VCaP (cell line): Measurements from ENCODE around the gene TIGD7.

Experiments
- H3K27ac ChIP-seq: fragments of 450-650 bp; 2 replicates; pipeline ENCODE4 v1.5.1; 2017
- TF ChIP-seq, protein P1 (sequence below): fragments of 450-650 bp; conservative IDR thresholded peaks from 2 replicates; pipeline ENCODE4 v1.5.1; 2017; ENCODE audit warnings: mild to moderate bottlenecking, moderate library complexity

Gene TIGD7

DNA sequence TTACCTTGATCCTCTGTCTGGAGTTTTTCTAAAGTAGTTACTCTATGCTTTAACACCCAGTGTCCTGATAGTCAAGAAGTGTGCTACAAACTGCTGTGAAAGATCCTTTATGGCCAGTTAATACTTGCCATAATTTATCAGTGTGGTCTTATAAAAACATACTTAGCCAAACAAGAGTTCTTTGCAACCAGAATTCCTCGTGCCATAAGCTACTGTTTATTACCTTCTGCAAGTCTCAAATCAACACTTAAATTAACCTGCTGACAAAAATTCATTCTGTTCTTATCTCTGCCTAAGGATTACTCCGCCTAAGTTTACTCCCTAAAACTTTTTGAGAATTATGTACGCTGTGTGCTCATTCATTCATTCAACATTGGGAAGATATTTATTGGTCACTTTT is 22.9 kb upstream of the TIGD7 start:
- TF ChIP-seq, protein P1, sequence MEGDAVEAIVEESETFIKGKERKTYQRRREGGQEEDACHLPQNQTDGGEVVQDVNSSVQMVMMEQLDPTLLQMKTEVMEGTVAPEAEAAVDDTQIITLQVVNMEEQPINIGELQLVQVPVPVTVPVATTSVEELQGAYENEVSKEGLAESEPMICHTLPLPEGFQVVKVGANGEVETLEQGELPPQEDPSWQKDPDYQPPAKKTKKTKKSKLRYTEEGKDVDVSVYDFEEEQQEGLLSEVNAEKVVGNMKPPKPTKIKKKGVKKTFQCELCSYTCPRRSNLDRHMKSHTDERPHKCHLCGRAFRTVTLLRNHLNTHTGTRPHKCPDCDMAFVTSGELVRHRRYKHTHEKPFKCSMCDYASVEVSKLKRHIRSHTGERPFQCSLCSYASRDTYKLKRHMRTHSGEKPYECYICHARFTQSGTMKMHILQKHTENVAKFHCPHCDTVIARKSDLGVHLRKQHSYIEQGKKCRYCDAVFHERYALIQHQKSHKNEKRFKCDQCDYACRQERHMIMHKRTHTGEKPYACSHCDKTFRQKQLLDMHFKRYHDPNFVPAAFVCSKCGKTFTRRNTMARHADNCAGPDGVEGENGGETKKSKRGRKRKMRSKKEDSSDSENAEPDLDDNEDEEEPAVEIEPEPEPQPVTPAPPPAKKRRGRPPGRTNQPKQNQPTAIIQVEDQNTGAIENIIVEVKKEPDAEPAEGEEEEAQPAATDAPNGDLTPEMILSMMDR, result no peak
- H3K27ac ChIP-seq, result no peak overlapping the region

DNA sequence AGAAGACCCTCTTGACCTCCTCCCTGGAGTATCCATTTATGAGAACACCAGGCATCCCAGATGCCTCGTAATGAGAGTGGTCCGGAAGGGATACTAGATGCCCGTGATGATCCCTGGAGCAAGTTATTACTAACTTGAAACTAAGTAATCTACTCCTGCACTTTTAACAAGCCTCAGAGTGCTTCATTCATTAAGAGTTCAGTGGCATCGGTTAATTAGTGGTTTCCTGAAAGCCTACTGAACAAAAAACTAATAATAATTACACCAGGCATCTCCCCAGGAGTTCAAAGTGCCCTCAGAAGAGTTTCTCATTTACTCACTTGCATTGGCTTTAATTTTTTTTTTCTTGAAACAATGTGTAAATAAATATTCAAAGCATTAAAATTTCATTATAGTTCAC is 22.3 kb upstream of the TIGD7 start:
- no peak overlapping the region for H3K27ac ChIP-seq
- TF ChIP-seq, protein P1, result no peak

DNA sequence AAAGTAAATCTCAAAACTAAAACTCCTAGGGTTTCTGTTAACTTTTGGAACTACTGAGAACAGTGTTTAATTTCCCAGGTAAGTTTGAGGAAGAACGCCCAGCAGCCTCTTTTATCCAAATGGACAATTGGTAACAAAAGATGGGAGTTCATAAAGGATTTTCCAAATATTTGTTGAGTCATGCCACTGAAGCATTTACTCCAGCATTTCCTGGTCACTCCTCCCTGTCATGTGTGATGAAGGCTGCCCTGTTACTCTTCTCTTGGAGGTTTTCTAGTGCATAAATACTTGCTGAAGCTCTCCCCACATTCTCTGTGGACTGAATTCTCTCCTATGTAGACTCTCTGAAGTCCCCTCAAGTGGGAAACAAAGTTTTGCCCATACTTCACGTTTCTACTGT is 16.6 kb upstream of the TIGD7 start:
- H3K27ac ChIP-seq, result no peak overlapping the region
- TF ChIP-seq, protein P1, result no peak

DNA sequence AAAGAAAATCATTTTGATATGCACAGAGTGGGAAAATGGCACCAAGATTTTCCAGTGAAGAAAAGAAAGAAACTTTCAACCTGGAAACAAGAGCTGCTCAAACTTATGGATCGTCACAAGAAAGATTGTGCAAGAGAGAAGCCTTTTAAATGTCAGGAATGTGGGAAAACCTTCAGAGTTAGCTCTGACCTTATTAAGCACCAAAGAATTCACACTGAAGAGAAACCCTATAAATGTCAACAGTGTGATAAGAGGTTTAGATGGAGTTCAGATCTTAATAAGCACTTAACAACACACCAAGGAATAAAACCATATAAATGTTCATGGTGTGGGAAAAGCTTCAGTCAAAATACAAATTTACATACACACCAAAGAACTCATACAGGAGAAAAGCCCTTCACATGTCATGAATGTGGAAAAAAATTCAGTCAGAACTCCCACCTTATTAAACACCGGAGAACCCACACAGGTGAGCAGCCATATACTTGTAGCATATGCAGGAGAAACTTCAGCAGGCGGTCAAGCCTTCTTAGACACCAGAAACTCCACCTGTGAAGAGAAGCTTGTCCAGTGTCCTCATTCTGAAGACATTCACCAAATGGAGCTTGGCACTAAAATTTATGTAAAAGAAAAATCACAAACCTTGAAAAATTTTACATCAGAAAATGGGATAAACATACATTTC is 12.2 kb upstream of the TIGD7 start:
- no peak overlapping the region for H3K27ac ChIP-seq
- TF ChIP-seq, protein P1, result no peak

DNA sequence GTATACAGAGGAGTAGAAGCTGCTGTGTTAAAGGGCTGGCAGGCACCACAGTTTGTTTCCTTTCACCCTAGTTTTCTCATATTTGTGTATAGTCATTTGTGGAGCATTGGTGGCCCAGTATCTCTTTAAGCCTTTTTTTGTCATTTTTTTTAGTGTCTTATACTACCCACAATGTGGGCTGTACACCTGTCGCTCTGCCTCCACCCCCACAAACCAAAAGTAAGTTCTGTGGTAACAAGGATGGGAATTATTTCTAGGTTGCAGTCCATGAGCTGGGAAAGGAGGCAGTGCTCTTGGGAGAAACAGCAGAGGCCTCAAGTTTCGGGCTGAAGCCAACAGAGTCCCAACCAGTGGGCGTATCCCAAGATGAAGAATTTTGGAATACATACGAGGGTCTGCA is 6.3 kb upstream of the TIGD7 start:
- TF ChIP-seq, protein P1, result no peak
- no peak overlapping the region for H3K27ac ChIP-seq

DNA sequence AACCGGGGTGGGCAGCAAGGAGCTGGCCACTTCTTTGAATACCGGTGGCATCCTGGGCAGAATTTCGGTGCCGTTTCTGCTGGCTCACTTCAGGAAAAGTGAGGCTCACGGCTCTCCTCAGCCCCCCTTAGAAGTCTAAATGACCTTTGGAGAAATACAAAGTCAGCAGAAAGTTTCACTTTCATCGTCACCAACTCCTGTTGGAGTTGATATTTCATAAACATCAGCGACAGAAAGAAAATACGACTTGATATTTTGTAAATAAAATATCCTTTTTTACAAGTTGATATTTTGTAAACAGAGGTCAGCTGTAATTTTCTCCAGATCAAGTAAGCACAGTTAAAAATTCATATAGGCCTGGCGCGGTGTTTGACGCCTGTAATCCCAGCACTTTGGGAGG is 848 bp upstream of the TIGD7 start:
- TF ChIP-seq, protein P1, result no peak
- H3K27ac ChIP-seq, result peak overlapping the region; percentile 87

DNA sequence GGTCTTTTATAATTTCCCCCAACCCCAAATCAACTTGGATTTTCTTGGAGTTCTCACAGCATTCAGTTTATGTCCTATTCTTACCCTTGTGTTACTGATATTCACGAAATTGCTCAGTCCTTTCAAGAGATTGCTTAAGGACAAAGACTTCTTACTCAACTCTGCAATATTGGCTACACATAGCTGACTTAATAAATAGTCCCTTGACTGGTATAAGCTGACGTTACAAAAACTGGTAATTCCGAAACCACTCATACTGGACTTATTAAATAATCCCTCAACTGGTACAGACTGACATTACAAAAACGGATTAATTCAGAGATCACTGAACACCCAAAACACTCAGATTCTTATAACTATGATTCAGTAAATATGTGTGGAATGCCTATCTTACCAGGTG is 860 bp downstream of the TIGD7 start:
- TF ChIP-seq, protein P1, result no peak

More for the DNA sequence above, 860 bp downstream of the TIGD7 start:
- H3K27ac ChIP-seq, result peak overlapping the region; percentile 87
